IMR-90 (cell line): ENCODE results near the gene TENM3. TPM values are rescaled to one million over a fixed set of nuclear protein-coding genes. Genes with fewer than 3 reads are reported as not detected.

ENCODE experiments used
- ATAC-seq: fragments of 200-7000 bp; cut with Tn5 transposase; 2 replicates; pipeline ENCODE4 v1.9.1; 2020; ENCODE audit warnings: low read depth, mild to moderate bottlenecking, moderate library complexity
- BruUV-seq: library from RNA; stranded (reverse); fragments of 400-500 nt; replicated peaks from 2 replicates; lab custom pipeline; 2021; lab: Mats Ljungman, UMichigan
- CTCF ChIA-PET: fragments of 300-600 bp; formaldehyde crosslinking; extraction: SDS; loops from one replicate; lab custom pipeline; 2021; ENCODE audit warnings: antibody characterized with exemption; lab: Yijun Ruan, JAX
- POLR2A ChIA-PET: fragments of 300-600 bp; sonication (Branson Sonifier 250); formaldehyde crosslinking; loops from one replicate; lab custom pipeline; 2022; ENCODE audit warnings: antibody characterized with exemption; ENCODE audit not compliant: unreplicated experiment; lab: Charles Lee
- DNase-seq: peaks from one replicate; pipeline ENCODE4 v3.0.0; 2013
- H2AFZ ChIP-seq: replicated peaks from 2 replicates; pipeline ENCODE3; 2013; ENCODE audit warnings: low read length, mild to moderate bottlenecking; ENCODE audit not compliant: poor library complexity
- H2AK5ac ChIP-seq: 2 replicates; pipeline ENCODE4 v1.6.1; 2013; ENCODE audit warnings: low read depth, low read length, inconsistent platforms
- H2AK9ac ChIP-seq: replicated peaks from 2 replicates; pipeline ENCODE3; 2013; ENCODE audit warnings: mild to moderate bottlenecking, low read depth, low read length, moderate library complexity; ENCODE audit not compliant: poor library complexity
- H2BK120ac ChIP-seq: 2 replicates; pipeline ENCODE4 v1.6.1; 2013; ENCODE audit warnings: low read depth, low read length, inconsistent platforms
- H2BK15ac ChIP-seq: 3 replicates; pipeline ENCODE4 v1.6.1; 2013; ENCODE audit warnings: low read depth, low read length, inconsistent platforms
- H2BK20ac ChIP-seq: 2 replicates; pipeline ENCODE4 v1.6.1; 2013; ENCODE audit warnings: low read depth, mild to moderate bottlenecking, inconsistent platforms, low read length, moderate library complexity
- H2BK5ac ChIP-seq: 2 replicates; pipeline ENCODE4 v1.6.1; 2013; ENCODE audit warnings: mild to moderate bottlenecking, low read depth, low read length, inconsistent platforms; ENCODE audit not compliant: poor library complexity, severe bottlenecking
- H3K14ac ChIP-seq: replicated peaks from 2 replicates; pipeline ENCODE4 v1.6.1; 2013; ENCODE audit warnings: low read depth, low read length, inconsistent platforms
- H3K18ac ChIP-seq: 2 replicates; pipeline ENCODE4 v1.6.1; 2013; ENCODE audit warnings: low read depth, low read length, control low read depth
- H3K23ac ChIP-seq: 2 replicates; pipeline ENCODE4 v1.6.1; 2013; ENCODE audit warnings: low read depth, low read length, inconsistent platforms
- H3K27ac ChIP-seq: 2 replicates; pipeline ENCODE4 v1.5.1; 2013; ENCODE audit warnings: mild to moderate bottlenecking, control low read depth, low read length; ENCODE audit not compliant: insufficient read depth
- H3K27me3 ChIP-seq: 2 replicates; pipeline ENCODE4 v1.6.1; 2013; ENCODE audit warnings: low read length; ENCODE audit not compliant: control insufficient read depth, insufficient read depth
- H3K36me3 ChIP-seq: 2 replicates; pipeline ENCODE4 v1.6.1; 2013; ENCODE audit warnings: low read length, mixed read lengths; ENCODE audit not compliant: control insufficient read depth, insufficient read depth
- H3K4ac ChIP-seq: 2 replicates; pipeline ENCODE4 v1.6.1; 2013; ENCODE audit warnings: low read depth, low read length, inconsistent platforms
- H3K4me1 ChIP-seq: 2 replicates; pipeline ENCODE4 v1.6.1; 2013; ENCODE audit warnings: low read length, mixed read lengths; ENCODE audit not compliant: control insufficient read depth, insufficient read depth
- H3K4me2 ChIP-seq: 2 replicates; pipeline ENCODE4 v1.6.1; 2013; ENCODE audit warnings: low read depth, mild to moderate bottlenecking, control low read depth, low read length, moderate library complexity
- H3K4me3 ChIP-seq: 2 replicates; pipeline ENCODE4 v1.5.1; 2013; ENCODE audit warnings: low read depth, mild to moderate bottlenecking, control low read depth, low read length, moderate library complexity; ENCODE audit not compliant: insufficient read depth
- H3K56ac ChIP-seq: 2 replicates; pipeline ENCODE4 v1.6.1; 2013; ENCODE audit warnings: low read length, inconsistent platforms; ENCODE audit not compliant: insufficient read depth; ENCODE audit errors: extremely low read depth
- H3K79me1 ChIP-seq, 2 experiments: 2 replicates each; pipeline ENCODE4 v1.6.1; 2013; ENCODE audit warnings: low read length in 2 of 2, inconsistent platforms in 1 of 2, low read depth in 1 of 2
- H3K9ac ChIP-seq: 2 replicates; pipeline ENCODE4 v1.6.1; 2013; ENCODE audit warnings: low read depth, low read length, control low read depth
- H3K9me1 ChIP-seq: 2 replicates; pipeline ENCODE4 v1.6.1; 2013; ENCODE audit warnings: low read length, inconsistent platforms; ENCODE audit not compliant: insufficient read depth
- H3K9me3 ChIP-seq: 2 replicates; pipeline ENCODE4 v1.6.1; 2013; ENCODE audit warnings: low read length; ENCODE audit not compliant: control insufficient read depth, insufficient read depth
- H4K20me1 ChIP-seq: 2 replicates; pipeline ENCODE4 v1.6.1; 2013; ENCODE audit warnings: low read length, inconsistent platforms; ENCODE audit not compliant: insufficient read depth
- H4K5ac ChIP-seq: 2 replicates; pipeline ENCODE4 v1.6.1; 2013; ENCODE audit warnings: mild to moderate bottlenecking, low read depth, low read length, control low read depth
- H4K8ac ChIP-seq, 2 experiments: 2 replicates each; pipeline ENCODE4 v1.6.1; 2013; ENCODE audit warnings: low read depth in 2 of 2, low read length in 2 of 2, control low read depth in 1 of 2, inconsistent platforms in 1 of 2
- H4K91ac ChIP-seq: 2 replicates; pipeline ENCODE4 v1.6.1; 2013; ENCODE audit warnings: low read depth, low read length, inconsistent platforms; ENCODE audit not compliant: insufficient read depth
- BHLHE40 ChIP-seq: fragments of 150-350 bp; IDR thresholded peaks from 2 replicates; pipeline ENCODE4 v1.6.1; 2016; ENCODE audit warnings: mild to moderate bottlenecking, low read depth, low read length
- CEBPB ChIP-seq: IDR thresholded peaks from 2 replicates; pipeline ENCODE4 v1.6.1; 2012; ENCODE audit warnings: low read depth, low read length, improper control_type of control experiment
- CHD1 ChIP-seq: IDR thresholded peaks from 2 replicates; pipeline ENCODE4 v1.6.1; 2012; ENCODE audit warnings: low read depth, low read length, improper control_type of control experiment
- ELK1 ChIP-seq: fragments of 150-350 bp; IDR thresholded peaks from 2 replicates; pipeline ENCODE4 v1.6.1; 2016; ENCODE audit warnings: low read depth, mild to moderate bottlenecking, low read length, moderate library complexity, borderline replicate concordance
- FOS ChIP-seq: fragments of 150-350 bp; IDR thresholded peaks from 2 replicates; pipeline ENCODE4 v1.6.1; 2016; ENCODE audit warnings: low read depth, low read length
- MAFK ChIP-seq: IDR thresholded peaks from 2 replicates; pipeline ENCODE4 v1.6.1; 2012; ENCODE audit warnings: low read depth, low read length, improper control_type of control experiment
- MAZ ChIP-seq: IDR thresholded peaks from 2 replicates; pipeline ENCODE4 v1.6.1; 2012; ENCODE audit warnings: low read depth, mild to moderate bottlenecking, low read length, improper control_type of control experiment, moderate library complexity, borderline replicate concordance
- MXI1 ChIP-seq: IDR thresholded peaks from 2 replicates; pipeline ENCODE4 v1.6.1; 2012; ENCODE audit warnings: low read depth, mild to moderate bottlenecking, low read length, moderate library complexity, borderline replicate concordance
- NFE2L2 ChIP-seq: fragments of 150-350 bp; IDR thresholded peaks from 2 replicates; pipeline ENCODE4 v1.6.1; 2016; ENCODE audit warnings: low read depth, mild to moderate bottlenecking, low read length
- POLR2A ChIP-seq: IDR thresholded peaks from 2 replicates; pipeline ENCODE4 v1.6.1; 2012; ENCODE audit warnings: mild to moderate bottlenecking, low read depth, low read length
- RAD21 ChIP-seq: IDR thresholded peaks from 2 replicates; pipeline ENCODE4 v1.6.1; 2012; ENCODE audit warnings: low read length, improper control_type of control experiment
- RCOR1 ChIP-seq: IDR thresholded peaks from 2 replicates; pipeline ENCODE4 v1.6.1; 2012; ENCODE audit warnings: mild to moderate bottlenecking, low read length, improper control_type of control experiment; ENCODE audit not compliant: insufficient replicate concordance
- RFX5 ChIP-seq: IDR thresholded peaks from 2 replicates; pipeline ENCODE4 v1.8.0; 2012; ENCODE audit warnings: low read depth, mild to moderate bottlenecking, low read length, moderate library complexity
- SMC3 ChIP-seq: fragments of 150-350 bp; IDR thresholded peaks from 2 replicates; pipeline ENCODE4 v1.6.1; 2016; ENCODE audit warnings: low read depth, mild to moderate bottlenecking, antibody characterized with exemption, low read length, moderate library complexity
- USF2 ChIP-seq: fragments of 150-350 bp; IDR thresholded peaks from 2 replicates; pipeline ENCODE4 v1.6.1; 2017; ENCODE audit warnings: mild to moderate bottlenecking, antibody characterized with exemption, low read length, low read depth
- dilution Hi-C: fragments of 300-500 bp; cut with HindIII; formaldehyde crosslinking; loops from one replicate; pipeline ENCODE4 v1.14.3; 2018; ENCODE audit warnings: low sequenced_read_pairs; ENCODE audit not compliant: unreplicated experiment
- in situ Hi-C: fragments of 300-500 bp; cut with MboI; formaldehyde crosslinking; loops from 3 replicates; pipeline ENCODE4 v1.14.3; 2019; ENCODE audit warnings: low sequenced_read_pairs, inconsistent platforms, mixed read lengths
- intact Hi-C: fragments of 100-400 bp; cut with micrococcal nuclease; formaldehyde crosslinking; loops from 2 replicates; pipeline ENCODE4 v1.10.0; 2022
- polyA plus RNA-seq, 3 experiments: library from polyadenylated mRNA; depleted of rRNA; stranded (reverse); fragments of >200 nt; gene quantifications; 2 replicates each; pipeline ENCODE4 v1.2.3, GENCODE V29; 2012; ENCODE audit warnings: low replicate concordance in 1 of 3
- total RNA-seq: library from RNA; depleted of rRNA; stranded (reverse); fragments of >200 nt; gene quantifications from 2 replicates; pipeline ENCODE4 v1.2.3, GENCODE V29; 2012
- TF ChIP-seq, protein P1 (sequence below): conservative IDR thresholded peaks from 2 replicates; pipeline ENCODE4 v1.5.1; 2012; ENCODE audit warnings: mild to moderate bottlenecking, low read depth, low read length, improper control_type of control experiment

TENM3 gene
- total and polyA plus RNA-seq, 2 of the 4 experiments (the other 2 are of a cell fraction), result 29.9 to 173 TPM

- Histone ChIP-seq H3K9me1 (0 out of 2 replicates have a peak, but pooled peaks cover 3% of the 10 kb centered on the region), H3K27me3 (no peaks in the 10 kb centered on the region), H2AK9ac (no peak overlapping the region), H2BK120ac (no peak overlapping the region), H3K36me3 (peaks cover 2% of the 10 kb centered on the region; the same call in 1 of the 2 replicates), H4K8ac (no peak overlapping the region), H2AK5ac (no peak overlapping the region), H3K4me1 (no peaks in the 10 kb centered on the region), H3K4me3 (no peak overlapping the region), H3K9ac (no peak overlapping the region), H2BK5ac (no peak overlapping the region), H3K4ac (no peak overlapping the region), H2BK15ac (no peak overlapping the region), H2AFZ (no peak overlapping the region), H3K23ac (no peak overlapping the region), H3K18ac (no peak overlapping the region), H4K20me1 (no peaks in the 10 kb centered on the region), H4K91ac (no peak overlapping the region), H3K9me3 (no peaks in the 10 kb centered on the region), H3K27ac (no peak overlapping the region), H3K56ac (no peak overlapping the region), H2BK20ac (no peak overlapping the region), H3K4me2 (no peak overlapping the region), H3K79me1 (no peaks in the 10 kb centered on the region), H4K5ac (no peak overlapping the region), H3K14ac (no peak overlapping the region)
- BruUV-seq, result no TSS peak
- in situ Hi-C loops, result no loop called here
- intact Hi-C loops, result no loop called here
- TF ChIP-seq MAZ (no peak), ELK1 (no peak), USF2 (no peak), NFE2L2 (no peak), RAD21 (no peak), POLR2A (no peak), BHLHE40 (no peak), MAFK (no peak), CEBPB (no peak), SMC3 (no peak), FOS (no peak), CHD1 (no peak), MXI1 (no peak), RFX5 (no peak), RCOR1 (no peak)
- TF ChIP-seq, protein P1, sequence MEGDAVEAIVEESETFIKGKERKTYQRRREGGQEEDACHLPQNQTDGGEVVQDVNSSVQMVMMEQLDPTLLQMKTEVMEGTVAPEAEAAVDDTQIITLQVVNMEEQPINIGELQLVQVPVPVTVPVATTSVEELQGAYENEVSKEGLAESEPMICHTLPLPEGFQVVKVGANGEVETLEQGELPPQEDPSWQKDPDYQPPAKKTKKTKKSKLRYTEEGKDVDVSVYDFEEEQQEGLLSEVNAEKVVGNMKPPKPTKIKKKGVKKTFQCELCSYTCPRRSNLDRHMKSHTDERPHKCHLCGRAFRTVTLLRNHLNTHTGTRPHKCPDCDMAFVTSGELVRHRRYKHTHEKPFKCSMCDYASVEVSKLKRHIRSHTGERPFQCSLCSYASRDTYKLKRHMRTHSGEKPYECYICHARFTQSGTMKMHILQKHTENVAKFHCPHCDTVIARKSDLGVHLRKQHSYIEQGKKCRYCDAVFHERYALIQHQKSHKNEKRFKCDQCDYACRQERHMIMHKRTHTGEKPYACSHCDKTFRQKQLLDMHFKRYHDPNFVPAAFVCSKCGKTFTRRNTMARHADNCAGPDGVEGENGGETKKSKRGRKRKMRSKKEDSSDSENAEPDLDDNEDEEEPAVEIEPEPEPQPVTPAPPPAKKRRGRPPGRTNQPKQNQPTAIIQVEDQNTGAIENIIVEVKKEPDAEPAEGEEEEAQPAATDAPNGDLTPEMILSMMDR, result no peak
- dilution Hi-C loops, result no loop called here
- CTCF ChIA-PET, result interaction anchor here (0.9 kb wide), 1 partner anchor 15 kb away, joined by 4 read pairs; no protein-coding TSS in a partner anchor
- ATAC-seq (no peak), DNase-seq (peak; percentile 19)
- POLR2A ChIA-PET, result interaction anchor here (0.5 kb wide), 1 partner anchor 426 kb away, joined by 6 read pairs; no protein-coding TSS in a partner anchor
These were observed 441.6 kb downstream of the TENM3 start for GRCh38 chr4:182684796-182685195.
